KMS-11 (cell line): ENCODE results near the gene TIMELESS.

ENCODE experiments used
- H2AFZ ChIP-seq: fragments of 200-600 bp; sonication (generic); 2 replicates; pipeline ENCODE4 v1.6.1; 2016; ENCODE audit warnings: antibody characterized with exemption, mixed run types, low read depth
- H3K27ac ChIP-seq: fragments of 200-600 bp; sonication (generic); 2 replicates; pipeline ENCODE4 v1.6.1; 2016; ENCODE audit warnings: mild to moderate bottlenecking, mixed run types
- H3K27me3 ChIP-seq: fragments of 200-600 bp; sonication (generic); 2 replicates; pipeline ENCODE4 v1.6.1; 2017; ENCODE audit warnings: mild to moderate bottlenecking, low read depth, mixed run types, moderate library complexity; ENCODE audit not compliant: insufficient read depth
- H3K36me3 ChIP-seq: fragments of 200-600 bp; sonication (generic); 2 replicates; pipeline ENCODE4 v1.6.1; 2017; ENCODE audit warnings: mild to moderate bottlenecking, mixed run types; ENCODE audit not compliant: insufficient read depth
- H3K4me1 ChIP-seq: fragments of 200-600 bp; sonication (generic); 2 replicates; pipeline ENCODE4 v1.6.1; 2016; ENCODE audit warnings: mild to moderate bottlenecking, low read depth, mixed run types; ENCODE audit not compliant: poor library complexity, severe bottlenecking
- H3K4me2 ChIP-seq: fragments of 200-600 bp; sonication (generic); 2 replicates; pipeline ENCODE4 v1.7.0; 2016; ENCODE audit warnings: mild to moderate bottlenecking, mixed run types
- H3K4me3 ChIP-seq: fragments of 200-600 bp; sonication (generic); IDR thresholded peaks from 2 replicates; pipeline ENCODE4 v1.6.1; 2017; ENCODE audit warnings: low read depth, low read length, mixed read lengths; ENCODE audit not compliant: insufficient read depth
- H3K79me2 ChIP-seq: fragments of 200-600 bp; sonication (generic); 2 replicates; pipeline ENCODE4 v1.6.1; 2016; ENCODE audit warnings: low read depth, mixed run types; ENCODE audit not compliant: insufficient read depth
- H3K9ac ChIP-seq: fragments of 200-600 bp; sonication (generic); 2 replicates; pipeline ENCODE4 v1.6.1; 2016; ENCODE audit warnings: mild to moderate bottlenecking, mixed run types
- H4K20me1 ChIP-seq: fragments of 200-600 bp; sonication (generic); 2 replicates; pipeline ENCODE4 v1.6.1; 2016; ENCODE audit warnings: mild to moderate bottlenecking, mixed run types; ENCODE audit not compliant: insufficient read depth
- CTCF ChIP-seq: fragments of 200-600 bp; sonication (generic); conservative IDR thresholded peaks from 2 replicates; pipeline ENCODE4 v1.6.1; 2017; ENCODE audit warnings: low read depth, mild to moderate bottlenecking, antibody characterized with exemption, low read length, moderate library complexity, mixed read lengths

Gene TIMELESS

GRCh38 chr12:56490360-56490759 is 41.1 kb upstream of the TIMELESS start:
- Histone ChIP-seq H3K27me3 (peaks cover 19% of the 10 kb centered on the region; the same call in 1 of the 2 replicates), H4K20me1 (no peaks in the 10 kb centered on the region)

GRCh38 chr12:56488041-56488955 is 39.1 kb upstream of the TIMELESS start, which contains the start of gene GLS2:
TSS of gene GLS2 (minus strand) at chr12:56488161. CDS start at chr12:56488118, 43 bp downstream.
- H3K4me2 ChIP-seq: peak within 1 kb of the TSS; percentile 66
- peaks cover 19% of the 10 kb centered on the region; the same call in 1 of the 2 replicates for H3K27me3 ChIP-seq
- H3K27ac ChIP-seq: no peak within 1 kb of the TSS

More at GRCh38 chr12:56490360-56490759, 41.1 kb upstream of the TIMELESS start:
- Histone ChIP-seq H3K4me1 (no peaks in the 10 kb centered on the region), H3K27ac (no peak overlapping the region), H3K36me3 (no peaks in the 10 kb centered on the region), H3K79me2 (no peaks in the 10 kb centered on the region), H3K9ac (no peak overlapping the region), H3K4me2 (no peak overlapping the region), H2AFZ (no peak overlapping the region), H3K4me3 (no peak overlapping the region)
- no peak for TF ChIP-seq CTCF

GRCh38 chr12:56487448-56488040 is 38.3 kb upstream of the TIMELESS start:
- H3K27ac ChIP-seq: no peak overlapping the region
- no peaks in the 10 kb centered on the region for H3K36me3 ChIP-seq
- TF ChIP-seq CTCF: no peak
- no peaks in the 10 kb centered on the region for H3K4me1 ChIP-seq
- H3K4me2 ChIP-seq: peak overlapping the region; percentile 66
- H3K4me3 ChIP-seq: no peak overlapping the region
- H3K9ac ChIP-seq: no peak overlapping the region; the same call in 1 of the 2 replicates
- H4K20me1 ChIP-seq: no peaks in the 10 kb centered on the region
- H3K79me2 ChIP-seq: no peaks in the 10 kb centered on the region
- H2AFZ ChIP-seq: peak overlapping the region; percentile 78
- peaks cover 19% of the 10 kb centered on the region; the same call in 1 of the 2 replicates for H3K27me3 ChIP-seq

More at GRCh38 chr12:56488041-56488955, 39.1 kb upstream of the TIMELESS start, which contains the start of gene GLS2:
- Histone ChIP-seq H3K4me1 (no peaks in the 10 kb centered on the region), H3K36me3 (no peaks in the 10 kb centered on the region), H2AFZ (peak within 1 kb of the TSS; percentile 78), H3K9ac (no peak within 1 kb of the TSS; the same call in 1 of the 2 replicates), H3K79me2 (no peaks in the 10 kb centered on the region), H4K20me1 (no peaks in the 10 kb centered on the region), H3K4me3 (no peak within 1 kb of the TSS)
- no peak for TF ChIP-seq CTCF

GRCh38 chr12:56486694-56487093 is 37.5 kb upstream of the TIMELESS start:
- Histone ChIP-seq H3K36me3 (no peaks in the 10 kb centered on the region), H3K27me3 (peaks cover 17% of the 10 kb centered on the region; the same call in 1 of the 2 replicates), H3K4me1 (no peaks in the 10 kb centered on the region), H3K27ac (no peak overlapping the region), H3K9ac (no peak overlapping the region), H3K79me2 (no peaks in the 10 kb centered on the region), H3K4me3 (no peak overlapping the region), H4K20me1 (no peaks in the 10 kb centered on the region), H2AFZ (no peak overlapping the region), H3K4me2 (no peak overlapping the region)
- no peak for TF ChIP-seq CTCF
